HG02623 (cell line): ENCODE data around the gene TMEM269.

Source experiments
- ATAC-seq: cut with Tn5 transposase; IDR thresholded peaks from one replicate; pipeline ENCODE4 v1.9.1; 2021; ENCODE audit warnings: moderate library complexity; ENCODE audit not compliant: unreplicated experiment

The TMEM269 gene

GRCh38 chr1:42820813-42821212 is 36.0 kb downstream of the TMEM269 start:
- no peak for ATAC-seq

GRCh38 chr1:42821690-42822089 is 36.9 kb downstream of the TMEM269 start:
- ATAC-seq: no peak

GRCh38 chr1:42822800-42823392 is 38.1 kb downstream of the TMEM269 start:
- no peak for ATAC-seq

- no peak for ATAC-seq
Observed at GRCh38 chr1:42824481-42825035, 39.8 kb downstream of the TMEM269 start.

GRCh38 chr1:42825036-42825851 is 40.5 kb downstream of the TMEM269 start:
- ATAC-seq: no peak

GRCh38 chr1:42830631-42831030 is 45.8 kb downstream of the TMEM269 start:
- no peak for ATAC-seq

GRCh38 chr1:42831273-42831672 is 46.5 kb downstream of the TMEM269 start:
- no peak for ATAC-seq

GRCh38 chr1:42832641-42833240 is 48.0 kb downstream of the TMEM269 start:
- ATAC-seq: no peak

- ATAC-seq: no peak
Observed at GRCh38 chr1:42833981-42834380, 49.2 kb downstream of the TMEM269 start.

- ATAC-seq: no peak
Observed at GRCh38 chr1:42834803-42835202, 50.0 kb downstream of the TMEM269 start.

GRCh38 chr1:42835422-42835821 is 50.6 kb downstream of the TMEM269 start:
- no peak for ATAC-seq

- no peak for ATAC-seq
Observed at GRCh38 chr1:42837709-42838108, 52.9 kb downstream of the TMEM269 start.

- ATAC-seq: no peak
Observed at GRCh38 chr1:42838482-42839190, 53.8 kb downstream of the TMEM269 start.

- no peak for ATAC-seq
Observed at GRCh38 chr1:42841010-42841409, 56.2 kb downstream of the TMEM269 start.

GRCh38 chr1:42841440-42842147 is 56.8 kb downstream of the TMEM269 start:
- no peak for ATAC-seq

GRCh38 chr1:42844592-42845140 is 59.9 kb downstream of the TMEM269 start:
- ATAC-seq: no peak

GRCh38 chr1:42845193-42845592 is 60.4 kb downstream of the TMEM269 start:
- ATAC-seq: no peak

GRCh38 chr1:42845866-42846256 is 61.1 kb downstream of the TMEM269 start:
- no peak for ATAC-seq

- ATAC-seq: peak; percentile 90
Observed at GRCh38 chr1:42846257-42847110, 61.7 kb downstream of the TMEM269 start, which contains the start of gene ZNF691. TSS of gene ZNF691 (plus strand) at chr1:42846613. CDS start at chr1:42849659, 3,046 bp downstream.
